AG09319 (cell line): ENCODE results near the gene FGFBP3.

Experiments
- DNase-seq: peaks from one replicate; pipeline ENCODE4 v3.0.0-alpha.2; 2010; ENCODE audit warnings: low read depth; ENCODE audit errors: extremely low read depth
- CTCF ChIP-seq: IDR thresholded peaks from 2 replicates; pipeline ENCODE4 v1.5.1; 2011; ENCODE audit warnings: low read depth, mild to moderate bottlenecking, inconsistent platforms, low read length, moderate library complexity

FGFBP3 gene

GRCh38 chr10:91875156-91875555, 34.1 kb downstream of the FGFBP3 start:
- DNase-seq, result no peak
- no peak for TF ChIP-seq CTCF

GRCh38 chr10:91865562-91866081, 43.7 kb downstream of the FGFBP3 start:
- TF ChIP-seq CTCF, result no peak
- no peak for DNase-seq

GRCh38 chr10:91864744-91865143, 44.5 kb downstream of the FGFBP3 start:
- no peak for DNase-seq

GRCh38 chr10:91864099-91864498, 45.2 kb downstream of the FGFBP3 start:
- TF ChIP-seq CTCF, result no peak
- no peak for DNase-seq

More at GRCh38 chr10:91864744-91865143, 44.5 kb downstream of the FGFBP3 start:
- TF ChIP-seq CTCF, result no peak

- no peak for DNase-seq
- TF ChIP-seq CTCF, result no peak
These were observed 48.4 kb downstream of the FGFBP3 start for GRCh38 chr10:91860885-91861284.

- no peak for DNase-seq
- TF ChIP-seq CTCF, result peak; percentile 20
These were observed 52.6 kb downstream of the FGFBP3 start for GRCh38 chr10:91856637-91857036.
